HG02798 (cell line): ENCODE results near the gene RTTN.
"Not testable (repeated sequence)": the region's sequence is repeated elsewhere in the genome, so short reads cannot be mapped to it uniquely, and the experiment has no call there.

Experiments used
- ATAC-seq: cut with Tn5 transposase; IDR thresholded peaks from one replicate; pipeline ENCODE4 v1.9.1; 2021; ENCODE audit warnings: mild to moderate bottlenecking; ENCODE audit not compliant: unreplicated experiment, poor library complexity

The RTTN gene

GRCh38 chr18:70110678-70111077 lies 94.8 kb downstream of the RTTN start:
- no peak for ATAC-seq

GRCh38 chr18:70107091-70107490 lies 98.4 kb downstream of the RTTN start:
- ATAC-seq = no peak

GRCh38 chr18:70102854-70103253 lies 102.6 kb downstream of the RTTN start:
- not testable (repeated sequence) for ATAC-seq

- ATAC-seq = no peak
Measured at GRCh38 chr18:70089858-70090257, 115.6 kb downstream of the RTTN start.

GRCh38 chr18:70086085-70086484 lies 119.4 kb downstream of the RTTN start:
- no peak for ATAC-seq

GRCh38 chr18:70085641-70086040 lies 119.8 kb downstream of the RTTN start:
- ATAC-seq = no peak

- ATAC-seq = no peak
Measured at GRCh38 chr18:70082430-70082829, 123.1 kb downstream of the RTTN start.

GRCh38 chr18:70078106-70078505 lies 127.4 kb downstream of the RTTN start:
- ATAC-seq = no peak

- no peak for ATAC-seq
Measured at GRCh38 chr18:70075906-70076305, 129.6 kb downstream of the RTTN start.

- ATAC-seq = no peak
Measured at GRCh38 chr18:70074116-70074515, 131.4 kb downstream of the RTTN start.

GRCh38 chr18:70073432-70073831 lies 132.1 kb downstream of the RTTN start:
- ATAC-seq = no peak

- ATAC-seq = peak; percentile 64
Measured at GRCh38 chr18:70072678-70073077, 132.8 kb downstream of the RTTN start.

GRCh38 chr18:70069965-70070364 lies 135.5 kb downstream of the RTTN start:
- ATAC-seq = no peak

GRCh38 chr18:70069382-70069781 lies 136.1 kb downstream of the RTTN start:
- ATAC-seq = no peak

GRCh38 chr18:70068981-70069380 lies 136.5 kb downstream of the RTTN start:
- ATAC-seq = peak; percentile 52

- no peak for ATAC-seq
Measured at GRCh38 chr18:70059684-70060083, 145.8 kb downstream of the RTTN start.

- peak; percentile 99 for ATAC-seq
Measured at GRCh38 chr18:70058916-70059315, 146.6 kb downstream of the RTTN start.

GRCh38 chr18:70047931-70048603 lies 157.4 kb downstream of the RTTN start:
- ATAC-seq = no peak

- no peak for ATAC-seq
Measured at GRCh38 chr18:70046796-70047195, 158.7 kb downstream of the RTTN start.

GRCh38 chr18:70046207-70046606 lies 159.3 kb downstream of the RTTN start:
- no peak for ATAC-seq

- ATAC-seq = no peak
Measured at GRCh38 chr18:70044632-70045031, 160.9 kb downstream of the RTTN start.

- ATAC-seq = no peak
Measured at GRCh38 chr18:70041459-70042050, 163.9 kb downstream of the RTTN start.
